DND-41 (cell line): ENCODE data around the gene REEP6.

ENCODE experiments used
- ATAC-seq: fragments of 200-7000 bp; cut with Tn5 transposase; 3 replicates; pipeline ENCODE4 v1.9.1; 2021; ENCODE audit warnings: low read depth; ENCODE audit not compliant: insufficient read depth
- DNase-seq: peaks from one replicate; pipeline ENCODE4 v3.0.0-alpha.2; 2020
- H2AFZ ChIP-seq: 2 replicates; pipeline ENCODE4 v1.6.0; 2012; ENCODE audit warnings: low read depth, low read length
- H3K27ac ChIP-seq: 2 replicates; pipeline ENCODE4 v1.5.1; 2012; ENCODE audit warnings: low read length, inconsistent platforms
- H3K27me3 ChIP-seq: fragments of 200-600 bp; sonication (generic); 2 replicates; pipeline ENCODE4 v1.6.0; 2012; ENCODE audit warnings: low read length, mild to moderate bottlenecking, inconsistent platforms; ENCODE audit not compliant: insufficient read depth, poor library complexity
- H3K36me3 ChIP-seq: 2 replicates; pipeline ENCODE4 v1.5.1; 2012; ENCODE audit warnings: low read length, inconsistent platforms; ENCODE audit not compliant: insufficient read depth
- H3K4me1 ChIP-seq: 2 replicates; pipeline ENCODE4 v1.5.1; 2012; ENCODE audit warnings: mild to moderate bottlenecking, low read length; ENCODE audit not compliant: insufficient read depth
- H3K4me2 ChIP-seq: 2 replicates; pipeline ENCODE4 v1.6.0; 2012; ENCODE audit warnings: mild to moderate bottlenecking, moderate library complexity, low read length, inconsistent platforms; ENCODE audit not compliant: insufficient read depth
- H3K4me3 ChIP-seq, 2 experiments: fragments of 200-600 bp in 1 of 2; shearing (Covaris generic) in 1 of 2; 2 replicates each; pipeline ENCODE4 v1.5.1; 2012 to 2016; ENCODE audit warnings: inconsistent platforms in 2 of 2, low read length in 2 of 2, mild to moderate bottlenecking in 2 of 2, low read depth in 1 of 2, moderate library complexity in 1 of 2
- H3K79me2 ChIP-seq: 2 replicates; pipeline ENCODE4 v1.6.0; 2012; ENCODE audit warnings: low read length, inconsistent platforms; ENCODE audit not compliant: insufficient read depth
- H3K9ac ChIP-seq: 2 replicates; pipeline ENCODE4 v1.6.0; 2012; ENCODE audit warnings: low read depth, mild to moderate bottlenecking, inconsistent platforms, low read length, moderate library complexity
- H3K9me3 ChIP-seq: 2 replicates; pipeline ENCODE4 v1.5.1; 2012; ENCODE audit warnings: low read length, moderate library complexity, mild to moderate bottlenecking, inconsistent platforms; ENCODE audit not compliant: insufficient read depth, severe bottlenecking
- H4K20me1 ChIP-seq: 2 replicates; pipeline ENCODE4 v1.6.0; 2012; ENCODE audit warnings: low read length; ENCODE audit not compliant: insufficient read depth
- CTCF ChIP-seq: IDR thresholded peaks from 2 replicates; pipeline ENCODE4 v1.5.1; 2012; ENCODE audit warnings: borderline replicate concordance, low read length, moderate library complexity, mild to moderate bottlenecking; ENCODE audit not compliant: poor library complexity, severe bottlenecking; ENCODE audit errors: extremely low read depth
- EZH2 ChIP-seq: IDR thresholded peaks from 3 replicates; pipeline ENCODE4 v1.6.1; 2012; ENCODE audit warnings: borderline replicate concordance, low read depth, mild to moderate bottlenecking, moderate library complexity, low read length, inconsistent platforms; ENCODE audit not compliant: severe bottlenecking

Gene REEP6

DNA sequence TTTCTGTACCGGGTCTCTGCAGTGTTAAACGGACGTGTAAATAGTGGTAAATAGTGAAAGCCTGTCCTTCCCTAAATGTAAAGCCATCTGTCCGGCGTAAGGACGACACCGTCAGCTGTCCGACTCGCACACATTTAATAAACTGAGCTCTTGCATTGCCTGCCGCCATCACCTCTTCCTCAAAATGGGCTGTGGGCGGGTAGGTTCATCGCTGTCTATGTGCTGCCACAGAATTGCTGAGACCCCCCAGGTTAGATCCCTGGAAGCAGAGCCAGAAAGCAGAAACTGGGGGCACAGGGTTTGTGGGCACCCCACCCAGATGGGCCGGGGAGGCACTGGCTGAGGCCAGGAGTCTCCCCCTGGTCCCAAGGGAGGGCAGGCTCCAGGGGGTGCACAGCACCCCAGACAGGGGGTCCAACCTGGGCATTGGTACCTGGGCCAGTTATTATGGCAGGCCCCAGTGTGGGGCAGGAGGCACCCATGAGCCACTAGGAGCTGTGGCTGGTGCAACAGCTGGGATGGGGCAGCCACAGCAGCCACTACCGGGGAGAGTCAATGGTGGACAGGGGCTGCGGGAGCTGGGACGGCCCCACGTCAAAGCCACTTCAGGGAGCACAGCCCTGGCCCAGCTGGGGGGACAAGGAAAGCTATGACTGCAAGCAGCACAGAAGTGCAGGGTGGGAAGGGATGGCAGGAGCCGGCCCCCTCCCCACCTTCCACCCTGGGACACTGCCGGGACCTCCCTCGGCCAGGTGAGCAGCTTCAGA is 17.7 kb upstream of the REEP6 start:
- no peak for ATAC-seq
- H3K9me3 ChIP-seq = no peaks in the 10 kb centered on the region
- H3K27ac ChIP-seq = no peak overlapping the region
- H3K4me2 ChIP-seq = no peak overlapping the region
- no peak overlapping the region for H3K9ac ChIP-seq
- no peak overlapping the region for H3K4me3 ChIP-seq
- peaks cover 79% of the 10 kb centered on the region for H4K20me1 ChIP-seq
- H3K27me3 ChIP-seq = no peaks in the 10 kb centered on the region
- no peak overlapping the region for H2AFZ ChIP-seq
- peaks cover 24% of the 10 kb centered on the region for H3K36me3 ChIP-seq
- no peak for DNase-seq
- peaks cover 37% of the 10 kb centered on the region for H3K79me2 ChIP-seq
- TF ChIP-seq CTCF (no peak), EZH2 (no peak)
- H3K4me1 ChIP-seq = peaks cover 41% of the 10 kb centered on the region

- Histone ChIP-seq H3K9me3 (no peaks in the 10 kb centered on the region), H3K27me3 (no peaks in the 10 kb centered on the region), H3K9ac (no peak overlapping the region), H3K4me1 (peaks cover 45% of the 10 kb centered on the region), H3K4me2 (no peak overlapping the region), H3K79me2 (peaks cover 45% of the 10 kb centered on the region), H3K4me3 (no peak overlapping the region), H3K27ac (no peak overlapping the region), H2AFZ (no peak overlapping the region), H4K20me1 (peaks cover 82% of the 10 kb centered on the region), H3K36me3 (peaks cover 24% of the 10 kb centered on the region)
- TF ChIP-seq EZH2 = no peak
- no peak for TF ChIP-seq CTCF
- DNase-seq (no peak), ATAC-seq (no peak)
Observed at GRCh38 chr19:1474011-1474764, 16.8 kb upstream of the REEP6 start.

GRCh38 chr19:1474765-1475351 is 16.1 kb upstream of the REEP6 start:
- Histone ChIP-seq H3K4me1 (peaks cover 51% of the 10 kb centered on the region), H3K9ac (no peak overlapping the region), H3K27me3 (no peaks in the 10 kb centered on the region), H3K4me3 (no peak overlapping the region), H2AFZ (no peak overlapping the region), H3K27ac (no peak overlapping the region), H4K20me1 (peaks cover 80% of the 10 kb centered on the region), H3K79me2 (peaks cover 45% of the 10 kb centered on the region), H3K9me3 (no peaks in the 10 kb centered on the region), H3K36me3 (peaks cover 24% of the 10 kb centered on the region), H3K4me2 (no peak overlapping the region)
- DNase-seq (no peak), ATAC-seq (no peak)
- TF ChIP-seq CTCF = no peak
